ENCODE results near the gene KRT23. TPM values are rescaled to one million over a fixed set of nuclear protein-coding genes. Genes with fewer than 3 reads are reported as not detected.

KRT23 gene
- total and polyA plus RNA-seq, 2 of the 13 experiments (the other 11 are each of a cell fraction or from before 2014, with no cell fraction given): 24.7 to 51.1 TPM

DNA sequence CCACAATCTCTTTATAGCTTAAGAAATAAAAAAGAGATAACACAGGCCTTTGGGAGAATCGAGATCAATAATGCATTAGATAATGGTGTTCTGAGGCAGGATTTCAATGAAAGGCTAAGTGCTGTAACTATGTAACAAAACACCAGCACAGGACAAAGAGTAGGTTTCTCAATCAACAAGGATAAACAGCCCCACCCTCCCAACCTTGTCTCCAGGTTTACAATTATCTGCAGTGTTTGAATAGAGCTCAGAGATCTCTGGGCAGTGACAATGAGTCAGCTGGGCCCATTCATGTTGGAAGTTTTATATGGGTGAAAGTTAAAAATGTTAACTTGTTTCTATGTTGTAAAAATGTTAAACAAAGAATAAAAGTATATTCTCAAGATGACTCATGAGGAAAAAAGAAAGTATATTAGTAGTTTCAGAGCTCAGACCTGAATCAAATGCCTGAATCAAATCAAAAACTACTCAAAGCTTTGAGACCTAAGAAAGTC lies 35.4 kb downstream of the KRT23 start (continued):
- TF ChIP-seq, protein P1, sequence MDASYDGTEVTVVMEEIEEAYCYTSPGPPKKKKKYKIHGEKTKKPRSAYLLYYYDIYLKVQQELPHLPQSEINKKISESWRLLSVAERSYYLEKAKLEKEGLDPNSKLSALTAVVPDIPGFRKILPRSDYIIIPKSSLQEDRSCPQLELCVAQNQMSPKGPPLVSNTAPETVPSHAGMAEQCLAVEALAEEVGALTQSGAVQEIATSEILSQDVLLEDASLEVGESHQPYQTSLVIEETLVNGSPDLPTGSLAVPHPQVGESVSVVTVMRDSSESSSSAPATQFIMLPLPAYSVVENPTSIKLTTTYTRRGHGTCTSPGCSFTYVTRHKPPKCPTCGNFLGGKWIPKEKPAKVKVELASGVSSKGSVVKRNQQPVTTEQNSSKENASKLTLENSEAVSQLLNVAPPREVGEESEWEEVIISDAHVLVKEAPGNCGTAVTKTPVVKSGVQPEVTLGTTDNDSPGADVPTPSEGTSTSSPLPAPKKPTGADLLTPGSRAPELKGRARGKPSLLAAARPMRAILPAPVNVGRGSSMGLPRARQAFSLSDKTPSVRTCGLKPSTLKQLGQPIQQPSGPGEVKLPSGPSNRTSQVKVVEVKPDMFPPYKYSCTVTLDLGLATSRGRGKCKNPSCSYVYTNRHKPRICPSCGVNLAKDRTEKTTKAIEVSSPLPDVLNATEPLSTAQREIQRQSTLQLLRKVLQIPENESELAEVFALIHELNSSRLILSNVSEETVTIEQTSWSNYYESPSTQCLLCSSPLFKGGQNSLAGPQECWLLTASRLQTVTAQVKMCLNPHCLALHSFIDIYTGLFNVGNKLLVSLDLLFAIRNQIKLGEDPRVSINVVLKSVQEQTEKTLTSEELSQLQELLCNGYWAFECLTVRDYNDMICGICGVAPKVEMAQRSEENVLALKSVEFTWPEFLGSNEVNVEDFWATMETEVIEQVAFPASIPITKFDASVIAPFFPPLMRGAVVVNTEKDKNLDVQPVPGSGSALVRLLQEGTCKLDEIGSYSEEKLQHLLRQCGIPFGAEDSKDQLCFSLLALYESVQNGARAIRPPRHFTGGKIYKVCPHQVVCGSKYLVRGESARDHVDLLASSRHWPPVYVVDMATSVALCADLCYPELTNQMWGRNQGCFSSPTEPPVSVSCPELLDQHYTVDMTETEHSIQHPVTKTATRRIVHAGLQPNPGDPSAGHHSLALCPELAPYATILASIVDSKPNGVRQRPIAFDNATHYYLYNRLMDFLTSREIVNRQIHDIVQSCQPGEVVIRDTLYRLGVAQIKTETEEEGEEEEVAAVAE (CRISPR knock-in tag; IDR thresholded peaks at IDR 0.05; ENCODE audit: borderline replicate concordance): 0 out of 2 replicates have a peak, but pooled peaks have one; percentile 63
- TF ChIP-seq ZSCAN9 (CRISPR knock-in tag; IDR thresholded peaks at IDR 0.05; ENCODE audit: borderline replicate concordance) (peak; percentile 73; the same call in 1 of the 2 replicates), ARNTL (CRISPR knock-in tag; IDR thresholded peaks at IDR 0.05) (no peak; the same call in 1 of the 2 replicates), GATA4 (IDR thresholded peaks at IDR 0.05; ENCODE audit: borderline replicate concordance, low read depth) (peak; percentile 83; the same call in 1 of the 2 replicates), TMF1 (CRISPR knock-in tag; IDR thresholded peaks at IDR 0.05; ENCODE audit: low read depth) (no peak), CEBPG (CRISPR knock-in tag; IDR thresholded peaks at IDR 0.05) (peak; percentile 92), MAFG (CRISPR knock-in tag; IDR thresholded peaks at IDR 0.05) (no peak), FOXP1 (IDR thresholded peaks at IDR 0.05) (peak; percentile 96), FOXP1 (CRISPR knock-in tag; IDR thresholded peaks at IDR 0.05) (peak; percentile 100), HOXA5 (CRISPR knock-in tag; IDR thresholded peaks at IDR 0.05) (peak; percentile 44; the same call in 1 of the 2 replicates), ZNF143 (CRISPR knock-in tag; IDR thresholded peaks at IDR 0.05) (no peak), JUNB (CRISPR knock-in tag; IDR thresholded peaks at IDR 0.05; ENCODE audit: borderline replicate concordance) (peak; percentile 83; the same call in 1 of the 2 replicates), POLR2A (IDR thresholded peaks at IDR 0.05; ENCODE audit: insufficient read depth in 1 of 2, low read depth in 2 of 2, low read length in 2 of 2) (no peak), SIX4 (CRISPR knock-in tag; IDR thresholded peaks at IDR 0.05) (peak; percentile 98), ZNF670 (CRISPR knock-in tag; IDR thresholded peaks at IDR 0.05; ENCODE audit: borderline replicate concordance) (peak; percentile 82; the same call in 1 of the 2 replicates), ZNF781 (CRISPR knock-in tag; IDR thresholded peaks at IDR 0.05; ENCODE audit: borderline replicate concordance, not compliant biosample characterization) (no peak), CEBPB (IDR thresholded peaks at IDR 0.05; ENCODE audit: borderline replicate concordance, low read depth, low read length) (peak; percentile 95), ZMYM4 (CRISPR knock-in tag; IDR thresholded peaks at IDR 0.05) (peak; percentile 34; the same call in 1 of the 2 replicates), NFIB (CRISPR knock-in tag; IDR thresholded peaks at IDR 0.05; ENCODE audit: borderline replicate concordance) (no peak), FOXA3 (CRISPR knock-in tag; IDR thresholded peaks at IDR 0.05) (peak; percentile 98), SOX6 (IDR thresholded peaks at IDR 0.05) (no peak), SOX6 (CRISPR knock-in tag; IDR thresholded peaks at IDR 0.05) (peak; percentile 100)
- TF ChIP-seq, protein P2, sequence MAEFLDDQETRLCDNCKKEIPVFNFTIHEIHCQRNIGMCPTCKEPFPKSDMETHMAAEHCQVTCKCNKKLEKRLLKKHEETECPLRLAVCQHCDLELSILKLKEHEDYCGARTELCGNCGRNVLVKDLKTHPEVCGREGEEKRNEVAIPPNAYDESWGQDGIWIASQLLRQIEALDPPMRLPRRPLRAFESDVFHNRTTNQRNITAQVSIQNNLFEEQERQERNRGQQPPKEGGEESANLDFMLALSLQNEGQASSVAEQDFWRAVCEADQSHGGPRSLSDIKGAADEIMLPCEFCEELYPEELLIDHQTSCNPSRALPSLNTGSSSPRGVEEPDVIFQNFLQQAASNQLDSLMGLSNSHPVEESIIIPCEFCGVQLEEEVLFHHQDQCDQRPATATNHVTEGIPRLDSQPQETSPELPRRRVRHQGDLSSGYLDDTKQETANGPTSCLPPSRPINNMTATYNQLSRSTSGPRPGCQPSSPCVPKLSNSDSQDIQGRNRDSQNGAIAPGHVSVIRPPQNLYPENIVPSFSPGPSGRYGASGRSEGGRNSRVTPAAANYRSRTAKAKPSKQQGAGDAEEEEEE (CRISPR knock-in tag; IDR thresholded peaks at IDR 0.05; ENCODE audit: borderline replicate concordance): 0 out of 2 replicates have a peak, but pooled peaks have one; percentile 42
- TF ChIP-seq, protein P3, sequence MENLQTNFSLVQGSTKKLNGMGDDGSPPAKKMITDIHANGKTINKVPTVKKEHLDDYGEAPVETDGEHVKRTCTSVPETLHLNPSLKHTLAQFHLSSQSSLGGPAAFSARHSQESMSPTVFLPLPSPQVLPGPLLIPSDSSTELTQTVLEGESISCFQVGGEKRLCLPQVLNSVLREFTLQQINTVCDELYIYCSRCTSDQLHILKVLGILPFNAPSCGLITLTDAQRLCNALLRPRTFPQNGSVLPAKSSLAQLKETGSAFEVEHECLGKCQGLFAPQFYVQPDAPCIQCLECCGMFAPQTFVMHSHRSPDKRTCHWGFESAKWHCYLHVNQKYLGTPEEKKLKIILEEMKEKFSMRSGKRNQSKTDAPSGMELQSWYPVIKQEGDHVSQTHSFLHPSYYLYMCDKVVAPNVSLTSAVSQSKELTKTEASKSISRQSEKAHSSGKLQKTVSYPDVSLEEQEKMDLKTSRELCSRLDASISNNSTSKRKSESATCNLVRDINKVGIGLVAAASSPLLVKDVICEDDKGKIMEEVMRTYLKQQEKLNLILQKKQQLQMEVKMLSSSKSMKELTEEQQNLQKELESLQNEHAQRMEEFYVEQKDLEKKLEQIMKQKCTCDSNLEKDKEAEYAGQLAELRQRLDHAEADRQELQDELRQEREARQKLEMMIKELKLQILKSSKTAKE (CRISPR knock-in tag; IDR thresholded peaks at IDR 0.05; ENCODE audit: borderline replicate concordance): peak; percentile 34; the same call in 1 of the 2 replicates
